ENCODE measurements around the gene SLC22A23.

The SLC22A23 gene

DNA sequence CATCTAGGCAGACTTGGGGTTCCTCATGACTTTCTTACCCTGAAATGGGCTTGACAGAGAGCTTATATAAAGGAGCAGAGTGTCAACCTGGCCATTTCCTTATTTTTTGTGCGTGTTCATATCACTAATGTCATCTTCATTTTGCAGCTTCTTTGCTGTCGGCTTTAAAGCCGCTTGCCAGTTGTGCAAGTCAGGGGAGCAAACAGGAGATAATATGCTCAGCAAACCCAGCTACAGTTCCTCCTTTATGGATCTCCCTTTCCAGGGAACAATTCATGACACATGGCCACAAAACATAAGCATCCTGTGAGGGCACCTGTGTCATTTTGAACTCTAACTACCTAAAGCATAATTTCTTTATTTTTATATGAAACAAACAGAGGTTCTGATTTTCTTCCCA lies 222.9 kb downstream of the SLC22A23 start:
- DNase-seq, result no peak

- DNase-seq, result no peak
These were observed 223.5 kb downstream of the SLC22A23 start for GRCh38 chr6:3233321-3233720.

- DNase-seq, result no peak
These were observed 224.6 kb downstream of the SLC22A23 start for GRCh38 chr6:3232017-3232945.

DNA sequence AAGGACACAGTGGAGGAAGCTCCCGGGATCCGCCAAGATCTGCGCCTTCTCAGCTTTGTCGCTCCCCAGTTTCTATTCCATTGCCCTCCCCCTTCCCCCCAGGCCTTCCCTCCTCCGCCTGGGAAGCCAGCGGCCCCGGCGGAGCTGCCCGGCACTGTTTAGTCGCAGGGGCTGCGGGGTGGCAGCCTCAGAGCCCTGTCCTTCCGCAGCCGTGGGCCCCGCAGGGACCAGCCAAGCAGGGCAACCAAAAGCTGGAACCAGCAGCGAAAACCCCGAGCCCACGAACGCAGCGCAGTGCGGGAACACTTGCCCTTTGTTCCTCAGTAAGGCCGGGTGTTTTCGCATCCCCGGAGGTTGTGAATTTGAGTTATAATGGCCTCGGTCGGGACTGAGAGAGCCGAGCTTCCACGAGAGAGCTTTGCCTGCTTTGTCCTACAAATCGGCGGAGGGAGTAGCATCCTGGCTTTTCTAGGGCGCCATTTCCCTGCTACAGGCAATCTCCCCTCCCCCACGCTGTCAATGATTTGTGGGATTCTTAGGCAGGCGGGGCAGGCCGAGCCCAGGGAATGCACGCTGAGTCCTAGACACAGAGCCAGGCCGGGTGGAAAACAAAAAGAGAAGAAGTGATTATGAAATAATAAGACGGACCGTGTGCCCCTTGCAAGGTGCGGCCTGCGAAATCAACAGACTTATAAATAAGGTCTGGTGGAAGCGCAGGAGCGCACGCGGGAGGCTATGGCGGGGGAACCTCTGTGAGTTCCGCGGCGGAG lies 225.4 kb downstream of the SLC22A23 start:
- peak; percentile 49 for DNase-seq

DNA sequence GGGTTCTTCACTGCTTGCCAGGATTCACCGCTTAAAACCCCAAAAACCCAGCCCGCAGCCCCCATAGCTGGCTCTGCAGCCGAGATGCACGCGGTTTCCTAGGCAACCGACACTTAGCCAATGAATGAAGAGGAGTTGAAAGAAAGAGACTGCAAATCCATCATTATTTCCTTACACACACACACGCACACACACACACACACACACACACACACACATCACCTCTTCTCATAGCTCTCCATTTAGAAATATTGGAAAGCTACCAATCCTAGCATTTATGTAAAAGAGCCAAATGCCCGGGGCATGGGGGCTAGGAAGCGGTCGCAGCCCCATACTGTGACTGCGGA lies 226.0 kb downstream of the SLC22A23 start:
- DNase-seq, result peak; percentile 19

DNA sequence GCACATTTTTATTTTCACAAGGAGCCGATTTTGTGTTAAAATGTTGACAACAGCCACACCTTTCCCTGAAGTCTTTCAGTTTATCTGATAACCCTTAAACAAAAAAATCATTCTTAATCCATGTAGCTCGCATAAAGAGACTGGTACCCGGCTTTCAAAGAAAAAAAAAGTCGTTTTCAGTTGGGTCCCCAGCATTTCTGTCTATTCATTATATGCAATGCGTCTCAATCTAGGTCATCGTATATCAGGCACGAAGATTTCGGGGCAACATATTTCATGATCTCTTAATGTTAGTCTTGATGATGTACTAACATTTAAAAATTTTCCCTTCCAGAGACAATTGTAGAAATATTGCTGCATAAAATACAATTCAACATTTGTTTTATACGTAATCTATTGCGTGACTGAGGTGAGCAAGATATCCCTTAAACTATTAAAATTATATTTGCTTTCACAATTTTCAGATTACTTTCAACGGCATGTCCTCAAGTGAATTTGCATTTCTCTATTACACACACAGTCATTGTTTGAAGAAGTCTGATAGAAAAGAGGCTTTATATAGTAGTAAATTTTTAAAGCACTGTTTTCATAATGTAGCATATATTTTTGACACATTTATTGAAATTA lies 226.5 kb downstream of the SLC22A23 start:
- DNase-seq, result no peak

DNA sequence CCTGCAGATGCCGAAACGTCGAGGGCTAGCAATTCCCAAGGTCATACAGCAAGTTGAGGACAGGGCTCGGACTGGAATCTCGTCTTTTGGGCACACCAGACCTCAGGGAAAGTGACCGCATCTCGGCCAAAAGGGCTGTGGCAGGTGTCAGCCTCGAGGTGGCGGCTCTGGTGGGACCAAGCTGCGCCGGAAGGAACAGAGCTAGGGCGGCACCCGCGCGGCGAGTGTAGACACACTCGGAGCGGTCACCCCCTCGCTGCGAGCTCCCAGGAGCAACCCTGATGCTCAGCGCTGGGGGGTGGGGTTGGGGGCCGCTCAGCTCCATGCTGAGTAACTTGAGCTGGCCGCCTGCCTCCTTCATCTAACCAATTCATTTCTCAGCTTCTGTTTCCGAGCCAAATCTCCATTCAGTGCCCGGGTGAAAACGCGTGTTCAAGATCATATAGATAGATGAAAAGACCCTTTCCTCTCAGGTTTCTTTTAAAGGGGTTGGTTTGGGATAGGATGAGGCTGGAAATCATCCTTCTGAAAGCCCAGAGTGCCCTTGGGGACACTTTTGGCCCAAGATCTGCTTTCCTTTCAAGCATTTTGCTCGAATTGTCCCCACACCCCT lies 227.2 kb downstream of the SLC22A23 start:
- no peak for DNase-seq

DNA sequence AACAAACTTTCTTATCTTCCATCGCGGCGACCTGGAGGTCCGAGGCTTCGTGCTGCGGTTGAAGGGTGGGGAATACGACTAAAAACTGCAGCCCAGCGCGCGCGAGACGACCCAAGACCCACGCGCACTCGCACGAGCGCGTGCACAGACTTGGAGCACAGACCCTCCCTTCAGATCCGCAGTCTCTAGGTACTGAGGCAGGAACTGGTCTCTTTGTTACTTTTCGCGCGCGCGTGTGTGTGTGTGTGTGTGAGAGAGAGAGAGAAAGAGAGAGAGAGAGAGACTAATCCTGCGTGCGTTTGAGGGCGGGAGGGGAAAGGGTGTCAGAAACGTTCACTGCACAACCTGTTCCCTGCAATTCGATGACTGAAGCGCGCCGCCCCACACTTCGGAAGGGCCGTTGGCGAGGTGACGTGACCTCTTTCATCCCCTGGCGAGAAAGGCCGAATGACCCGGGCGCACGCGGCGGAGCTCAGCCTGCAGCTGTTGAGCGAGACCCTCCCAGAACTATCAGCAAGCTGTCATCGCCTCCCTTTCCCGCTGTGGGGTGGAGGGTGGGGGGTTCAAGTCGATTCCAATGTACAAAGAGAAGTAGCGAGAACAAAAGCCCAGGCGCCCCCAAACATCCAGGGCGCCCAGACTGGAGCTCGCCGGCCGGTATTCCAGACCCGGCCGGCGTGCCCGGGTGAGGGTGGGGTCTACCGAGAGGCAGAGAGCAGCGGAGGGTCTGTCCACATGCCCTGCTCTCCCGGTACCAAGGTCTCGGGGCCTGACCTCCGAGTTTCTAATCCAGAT lies 227.9 kb downstream of the SLC22A23 start:
- no peak for DNase-seq

- DNase-seq, result no peak
These were observed 228.7 kb downstream of the SLC22A23 start for GRCh38 chr6:3228046-3228671.

DNA sequence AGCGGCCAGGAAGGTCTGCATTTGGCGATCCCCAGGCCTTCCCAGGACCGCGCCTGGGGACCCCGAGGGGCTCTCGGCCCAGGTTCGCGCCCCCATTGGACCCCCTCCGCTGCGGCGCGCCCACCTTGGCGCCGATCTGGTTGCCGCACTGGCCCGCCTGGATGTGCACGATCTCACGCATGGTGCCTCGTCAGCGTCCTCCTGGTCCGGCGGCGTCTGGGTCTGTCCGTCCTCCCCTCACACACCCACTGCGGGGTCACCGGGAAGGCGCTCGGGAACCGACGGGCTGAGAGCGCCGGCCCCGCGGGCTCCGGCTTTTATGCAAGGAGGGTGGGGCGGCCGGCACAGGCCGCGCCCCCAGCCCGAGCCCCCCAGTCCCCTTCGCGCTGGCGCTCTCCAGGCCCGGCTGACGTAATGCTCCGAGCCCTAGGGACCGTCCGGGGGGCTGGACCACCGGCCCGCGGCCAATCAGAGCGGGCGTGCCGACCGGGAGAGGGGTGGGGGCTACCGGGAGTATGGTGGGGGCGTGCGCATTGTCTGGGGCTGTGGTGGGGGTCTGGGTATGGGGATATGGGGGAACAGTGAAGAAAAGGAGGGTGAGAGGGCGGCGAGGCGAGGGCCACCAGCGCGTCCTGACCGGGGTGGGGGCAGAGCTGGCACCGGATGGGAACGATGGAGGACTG lies 229.3 kb downstream of the SLC22A23 start, which contains the start of gene TUBB2B:
TSS of gene TUBB2B (minus strand) at position 291 of the 683 bp plus-strand sequence. CDS start at position 181, 110 bp downstream.
- no peak for DNase-seq

- DNase-seq, result no peak
These were observed 230.1 kb downstream of the SLC22A23 start for GRCh38 chr6:3226481-3227362.

DNA sequence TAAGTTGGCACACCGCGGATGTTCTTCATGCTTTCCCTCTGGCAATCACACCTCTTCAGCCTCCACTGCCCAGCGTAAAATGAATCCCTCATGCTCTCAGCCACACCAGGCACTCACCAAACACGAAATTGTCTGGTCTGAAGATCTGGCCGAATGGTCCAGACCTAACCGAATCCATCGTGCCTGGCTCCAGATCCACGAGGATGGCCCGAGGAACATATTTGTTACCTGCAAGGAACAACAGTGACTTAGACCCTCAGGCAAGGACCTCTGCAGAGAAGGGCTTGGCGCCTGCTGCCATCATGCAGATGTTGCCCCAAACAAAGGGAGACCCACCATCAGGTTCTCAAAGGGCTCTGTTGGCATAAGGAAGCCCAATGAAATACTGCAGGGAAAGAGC lies 230.8 kb downstream of the SLC22A23 start:
- no peak for DNase-seq

- no peak for DNase-seq
These were observed 234.3 kb downstream of the SLC22A23 start for GRCh38 chr6:3222506-3223038.

GRCh38 chr6:3221578-3221977 lies 235.3 kb downstream of the SLC22A23 start:
- no peak for DNase-seq

DNA sequence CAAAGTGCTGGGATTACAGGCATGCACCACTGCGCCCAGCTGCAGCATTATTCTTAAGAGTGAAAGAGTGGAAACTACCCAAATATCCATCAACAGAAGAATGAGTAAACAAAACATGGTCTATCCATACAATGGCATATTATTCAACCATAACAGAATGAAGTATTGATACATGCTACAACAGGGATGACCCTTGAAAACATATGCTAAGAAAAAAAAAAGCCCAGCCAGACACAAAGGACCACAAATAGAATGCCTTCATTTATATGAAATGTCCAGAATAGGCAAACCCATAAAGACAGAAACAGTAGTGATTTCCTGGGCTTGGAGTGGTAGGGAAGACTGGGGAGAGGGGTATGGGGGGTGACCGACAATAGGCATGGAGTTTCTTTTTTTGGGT lies 236.5 kb downstream of the SLC22A23 start:
- DNase-seq, result no peak

Data from amniotic stem cell (primary cell).